H1 (cell line): Measurements from ENCODE around the gene CIZ1. TPM values are rescaled to one million over a fixed set of nuclear protein-coding genes. Genes with fewer than 3 reads are reported as not detected.

Source experiments
- CTCF ChIA-PET: fragments of 300-600 bp; sonication (Branson Sonifier 250); formaldehyde crosslinking; loops from one replicate; lab custom pipeline; 2021; ENCODE audit not compliant: partially characterized antibody; lab: Charles Lee
- POLR2A ChIA-PET: fragments of 300-600 bp; sonication (Branson Sonifier 250); formaldehyde crosslinking; loops from one replicate; lab custom pipeline; 2021; ENCODE audit warnings: inconsistent platforms; ENCODE audit not compliant: partially characterized antibody; lab: Charles Lee
- DNase-seq, 2 experiments: peaks; one replicate each; pipeline versions ENCODE4 v3.0.0 to v3.0.0-alpha.2; 2010 to 2022; ENCODE audit warnings: low spot score in 2 of 2, low read depth in 1 of 2, mixed read lengths in 1 of 2
- FAIRE-seq: peaks from 2 replicates; lab custom pipeline; 2011; peaks lifted over from hg19 to GRCh38; lab: Jason Lieb, UNC
- H2AFZ ChIP-seq: 2 replicates; pipeline ENCODE4 v1.8.1; 2012; ENCODE audit warnings: low read length, inconsistent platforms
- H2AK5ac ChIP-seq: 2 replicates; pipeline ENCODE4 v1.6.1; 2013; ENCODE audit warnings: low read depth, low read length
- H2BK120ac ChIP-seq: replicated peaks from 2 replicates; pipeline ENCODE3; 2013; ENCODE audit warnings: low read depth, low read length, inconsistent platforms
- H2BK12ac ChIP-seq: 2 replicates; pipeline ENCODE4 v1.6.1; 2013; ENCODE audit warnings: low read depth, low read length
- H2BK15ac ChIP-seq: 2 replicates; pipeline ENCODE4 v1.6.1; 2013; ENCODE audit warnings: low read length
- H2BK20ac ChIP-seq: 2 replicates; pipeline ENCODE4 v1.6.1; 2013; ENCODE audit warnings: low read length
- H2BK5ac ChIP-seq: 2 replicates; pipeline ENCODE4 v1.6.1; 2013; ENCODE audit warnings: low read depth, low read length
- H3K14ac ChIP-seq: 2 replicates; pipeline ENCODE4 v1.6.1; 2013; ENCODE audit warnings: inconsistent platforms; ENCODE audit not compliant: insufficient read length
- H3K18ac ChIP-seq: 2 replicates; pipeline ENCODE4 v1.6.1; 2013; ENCODE audit warnings: low read length; ENCODE audit errors: extremely low read depth
- H3K23ac ChIP-seq: 2 replicates; pipeline ENCODE4 v1.6.1; 2013; ENCODE audit warnings: inconsistent platforms; ENCODE audit not compliant: insufficient read length
- H3K23me2 ChIP-seq: 2 replicates; pipeline ENCODE4 v1.6.1; 2013; ENCODE audit warnings: low read depth, low read length
- H3K27ac ChIP-seq: 2 replicates; pipeline ENCODE4 v1.6.1; 2011; ENCODE audit warnings: low read depth, low read length, inconsistent platforms
- H3K27me3 ChIP-seq, 4 experiments: replicated peaks in 1 of 4; 1 replicate in 1 of 4; 2 replicates in 3 of 4; pipeline versions ENCODE4 v1.6.1 to v1.8.1; 2011 to 2013; ENCODE audit warnings: low read length in 3 of 4, mild to moderate bottlenecking in 3 of 4, inconsistent platforms in 2 of 4, mixed read lengths in 2 of 4, moderate library complexity in 1 of 4; ENCODE audit not compliant: control insufficient read depth in 3 of 4, insufficient read depth in 3 of 4; ENCODE audit errors: extremely low read depth in 1 of 4
- H3K36me3 ChIP-seq, 4 experiments: 2 replicates each; pipeline versions ENCODE4 v1.6.1 to v1.8.1; 2011 to 2013; ENCODE audit warnings: mild to moderate bottlenecking in 4 of 4, low read length in 3 of 4, moderate library complexity in 2 of 4, control low read depth in 1 of 4, inconsistent platforms in 1 of 4; ENCODE audit not compliant: insufficient read depth in 4 of 4, control insufficient read depth in 2 of 4
- H3K4ac ChIP-seq: replicated peaks from 2 replicates; pipeline ENCODE3; 2013; ENCODE audit warnings: low read length, low read depth, mixed read lengths, inconsistent platforms; ENCODE audit not compliant: insufficient read length
- H3K4me1 ChIP-seq, 4 experiments: replicated peaks in 1 of 4; 1 replicate in 1 of 4; 2 replicates in 3 of 4; pipeline versions ENCODE4 v1.6.1 to v1.8.1; 2011 to 2013; ENCODE audit warnings: low read length in 3 of 4, inconsistent platforms in 2 of 4, mixed read lengths in 1 of 4; ENCODE audit not compliant: insufficient read depth in 4 of 4, control insufficient read depth in 3 of 4
- H3K4me2 ChIP-seq, 2 experiments: 2 replicates each; pipeline versions ENCODE4 v1.6.1 to v1.8.1; 2011 to 2013; ENCODE audit warnings: low read depth in 2 of 2, low read length in 2 of 2, control low read depth in 1 of 2, inconsistent platforms in 1 of 2, mild to moderate bottlenecking in 1 of 2; ENCODE audit not compliant: insufficient read depth in 1 of 2
- H3K4me3 ChIP-seq, 4 experiments: fragments of 200-600, 300-600 bp in 1 of 4; sonication (generic), shearing (Covaris generic), sonication (Bioruptor Twin) in 1 of 4; 2 replicates each; pipeline versions ENCODE4 v1.5.1 to v1.8.1; 2011 to 2016; ENCODE audit warnings: low read length in 4 of 4, low read depth in 3 of 4, control low read depth in 2 of 4, inconsistent platforms in 2 of 4, mild to moderate bottlenecking in 2 of 4, mixed read lengths in 1 of 4, moderate library complexity in 1 of 4; ENCODE audit not compliant: insufficient read depth in 2 of 4; ENCODE audit errors: extremely low read depth in 1 of 4
- H3K56ac ChIP-seq: replicated peaks from 2 replicates; pipeline ENCODE3; 2013; ENCODE audit warnings: low read depth, mild to moderate bottlenecking, mixed read lengths, low read length, inconsistent platforms; ENCODE audit not compliant: insufficient read length
- H3K79me1 ChIP-seq: 2 replicates; pipeline ENCODE4 v1.6.1; 2013; ENCODE audit warnings: low read depth, low read length, control low read depth
- H3K79me2 ChIP-seq, 2 experiments: 2 replicates each; pipeline versions ENCODE4 v1.6.1 to v1.8.1; 2012 to 2013; ENCODE audit warnings: low read length in 2 of 2, mild to moderate bottlenecking in 2 of 2, inconsistent platforms in 1 of 2; ENCODE audit not compliant: insufficient read depth in 2 of 2, control insufficient read depth in 1 of 2
- H3K9ac ChIP-seq, 4 experiments: replicated peaks in 1 of 4; 1 replicate in 1 of 4; 2 replicates in 3 of 4; pipeline versions ENCODE4 v1.6.1 to v1.8.1; 2011 to 2013; ENCODE audit warnings: low read depth in 3 of 4, low read length in 3 of 4, control low read depth in 2 of 4, mild to moderate bottlenecking in 2 of 4, moderate library complexity in 2 of 4, inconsistent platforms in 1 of 4; ENCODE audit errors: extremely low read depth in 1 of 4
- H3K9me3 ChIP-seq, 2 experiments: 2 replicates each; pipeline versions ENCODE4 v1.6.1 to v1.8.1; 2012 to 2013; ENCODE audit warnings: mild to moderate bottlenecking in 2 of 2, moderate library complexity in 2 of 2, control low read depth in 1 of 2, inconsistent platforms in 1 of 2, low read depth in 1 of 2, low read length in 1 of 2, mixed read lengths in 1 of 2; ENCODE audit not compliant: insufficient read depth in 2 of 2
- H4K20me1 ChIP-seq, 2 experiments: replicated peaks in 1 of 2; 2 replicates each; pipeline versions ENCODE3 to v1.8.1; 2011 to 2013; ENCODE audit warnings: inconsistent platforms in 2 of 2, low read length in 2 of 2, mild to moderate bottlenecking in 1 of 2; ENCODE audit not compliant: insufficient read depth in 2 of 2, control insufficient read depth in 1 of 2
- H4K5ac ChIP-seq: 2 replicates; pipeline ENCODE4 v1.6.1; 2013; ENCODE audit warnings: low read length, low read depth, mixed read lengths, inconsistent platforms; ENCODE audit not compliant: insufficient read length
- H4K8ac ChIP-seq: 2 replicates; pipeline ENCODE4 v1.8.0; 2013; ENCODE audit warnings: mild to moderate bottlenecking, moderate library complexity, low read length, inconsistent platforms; ENCODE audit not compliant: insufficient read depth; ENCODE audit errors: extremely low read depth
- H4K91ac ChIP-seq: replicated peaks from 2 replicates; pipeline ENCODE3; 2013; ENCODE audit warnings: low read length, mixed read lengths, inconsistent platforms; ENCODE audit not compliant: insufficient read length
- NANOG ChIP-seq: IDR thresholded peaks from 2 replicates; pipeline ENCODE4 v1.6.1; 2011; ENCODE audit warnings: low read length, low read depth, mild to moderate bottlenecking, inconsistent platforms; ENCODE audit not compliant: insufficient read depth, poor library complexity, severe bottlenecking
- SAP30 ChIP-seq: fragments of 300-600 bp; sonication (generic); IDR thresholded peaks from 2 replicates; pipeline ENCODE4 v1.7.1; 2012; ENCODE audit warnings: low read length, moderate library complexity, mild to moderate bottlenecking, inconsistent platforms; ENCODE audit not compliant: insufficient read depth, insufficient replicate concordance
- WGBS, 2 experiments: shearing (Covaris generic) in 1 of 2; methylation state at CpG; one replicate each; pipeline versions ENCODE4 v1.1.6 to v1.1.7; 2013 to 2015; ENCODE audit warnings: low lambda C conversion rate in 2 of 2, mixed read lengths in 2 of 2, inconsistent platforms in 1 of 2, low coverage in 1 of 2, missing lambda C conversion rate in 1 of 2; ENCODE audit not compliant: insufficient replicate concordance in 2 of 2, insufficient coverage in 1 of 2, insufficient read length in 1 of 2; ENCODE audit errors: extremely low coverage in 1 of 2, missing lambda C conversion rate in 1 of 2; 5-methylcytosine and 5-hydroxymethylcytosine counted together
- polyA plus RNA-seq, 7 experiments: library from polyadenylated mRNA; depleted of rRNA in 3 of 7; stranded (reverse) in 5 of 7; unstranded in 2 of 7; fragments of >200 nt in 5 of 7; fragments of 200-250 nt in 2 of 7; gene quantifications; 1 replicate in 5 of 7; 2 replicates in 1 of 7; 4 replicates in 1 of 7; pipeline versions ENCODE4 v1.2.1 to v1.2.3, GENCODE V29; 2011 to 2013; ENCODE audit warnings: missing spikeins in 2 of 7, mixed read lengths in 2 of 7
- total RNA-seq: library from RNA; stranded (reverse); fragmentation: NEBNext Ultra II Directional; extraction: Animal tissue kit (Norgen Biotek cat#: 25700); gene quantifications from 2 replicates; pipeline ENCODE4 v1.2.1, GENCODE V29; 2021

Gene CIZ1
- total and polyA plus RNA-seq, 2 of the 8 experiments (the other 6 are each of a cell fraction or from before 2014, with no cell fraction given): 66.0 to 107 TPM

DNA sequence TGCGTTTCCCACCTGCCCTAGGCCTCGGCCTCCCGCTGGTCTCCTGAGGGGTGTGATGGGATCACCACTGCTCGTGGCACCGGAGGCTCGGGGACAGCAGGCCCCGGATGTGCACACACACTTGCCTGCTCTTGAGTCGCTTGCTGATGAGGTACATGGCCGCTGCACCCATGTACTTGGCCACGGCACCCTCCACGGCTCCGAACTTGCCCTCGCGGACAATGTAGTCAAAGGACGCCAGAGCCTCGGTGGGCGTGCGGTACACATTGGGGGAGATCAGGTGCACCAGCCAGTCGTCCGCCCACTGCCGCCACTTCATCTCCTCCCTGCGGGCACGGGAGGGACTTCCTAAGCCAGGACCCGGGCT, 68.6 kb downstream of the CIZ1 start:
- no peak overlapping the region for H4K8ac ChIP-seq
- peaks cover 3 to 24% of the 10 kb centered on the region in 2 experiments for H4K20me1 ChIP-seq
- H3K36me3 ChIP-seq: peaks cover 2 to 26% (median 8%) of the 10 kb centered on the region in 4 experiments; a peak in 4 of 8 replicates
- no peak overlapping the region for H2BK5ac ChIP-seq
- POLR2A ChIA-PET: no interaction called here
- H4K5ac ChIP-seq: no peak overlapping the region
- H3K56ac ChIP-seq: no peak overlapping the region
- H3K4ac ChIP-seq: no peak overlapping the region
- no peak overlapping the region for H3K9ac ChIP-seq
- H2BK20ac ChIP-seq: no peak overlapping the region
- TF ChIP-seq SAP30 (no peak), NANOG (no peak)
- no peak for FAIRE-seq
- H3K4me3 ChIP-seq: no peak overlapping the region
- H2BK120ac ChIP-seq: no peak overlapping the region
- CTCF ChIA-PET: interaction anchor here (0.6 to 4.1 kb wide), 2 partner anchors 18 to 194 kb away, joined by 3 to 32 read pairs; no protein-coding TSS in a partner anchor
- no peak for DNase-seq
- H3K14ac ChIP-seq: no peak overlapping the region
- no peaks in the 10 kb centered on the region for H3K9me3 ChIP-seq
- no peak overlapping the region for H2AK5ac ChIP-seq
- H3K18ac ChIP-seq: no peak overlapping the region
- no peak overlapping the region for H3K4me2 ChIP-seq
- no peak overlapping the region for H3K27ac ChIP-seq
- peaks cover 0 to 20% of the 10 kb centered on the region in 2 experiments; a peak in 1 of 4 replicates for H3K79me2 ChIP-seq
- H3K4me1 ChIP-seq: peaks cover 0 to 8% (median 4%) of the 10 kb centered on the region in 4 experiments; a peak in 3 of 7 replicates
- H3K79me1 ChIP-seq: peaks cover 4% of the 10 kb centered on the region; the same call in 1 of the 2 replicates
- no peak overlapping the region for H2BK12ac ChIP-seq
- no peaks in the 10 kb centered on the region; the same call in 1 of the 2 replicates for H3K23me2 ChIP-seq
- H2BK15ac ChIP-seq: no peak overlapping the region
- no peak overlapping the region for H3K23ac ChIP-seq
- WGBS, 2 experiments: 95% methylated on average over 24 of the region's 24 CpGs; no CpG with 5 or more reads in 1 of the 2 experiments
- no peaks in the 10 kb centered on the region for H3K27me3 ChIP-seq
- no peak overlapping the region for H4K91ac ChIP-seq
- H2AFZ ChIP-seq: no peak overlapping the region
